Activated CD4-positive, alpha-beta memory T cell treated with anti-CD3 and anti-CD28 coated beads, Interleukin-2, amount 10 ng/mL, durations not matched to agents 7 days and 5 days (primary cell): ENCODE results near the gene MSH3. TPM values are rescaled to one million over a fixed set of nuclear protein-coding genes. Genes with fewer than 3 reads are reported as not detected.
A peak's percentile ranks its signal among the peaks of the same experiment; 100 is the strongest.
"Not testable (repeated sequence)": the region's sequence is repeated elsewhere in the genome, so short reads cannot be mapped to it uniquely, and the experiment has no call there.

ENCODE experiments used
- CTCF ChIA-PET: fragments of 350-600 bp; sonication (Branson Sonifier 250); formaldehyde crosslinking; loops from one replicate; lab custom pipeline; 2021; ENCODE audit warnings: antibody characterized with exemption, inconsistent platforms; lab: Charles Lee
- POLR2A ChIA-PET: fragments of 350-600 bp; sonication (Branson Sonifier 250); formaldehyde crosslinking; loops from one replicate; lab custom pipeline; 2021; ENCODE audit warnings: antibody characterized with exemption; lab: Charles Lee
- DNase-seq: peaks from one replicate; pipeline ENCODE4 v3.0.0-alpha.2; 2020
- H3K27ac Mint-ChIP-seq: one replicate; pipeline ENCODE4 v1.8.0; 2021; ENCODE audit warnings: mild to moderate bottlenecking, mixed read lengths
- H3K27me3 Mint-ChIP-seq: one replicate; pipeline ENCODE4 v1.8.0; 2021; ENCODE audit warnings: mixed read lengths
- H3K36me3 Mint-ChIP-seq: one replicate; pipeline ENCODE4 v1.8.0; 2021; ENCODE audit warnings: low read depth, mixed read lengths
- H3K4me1 Mint-ChIP-seq: one replicate; pipeline ENCODE4 v1.8.0; 2021; ENCODE audit warnings: mixed read lengths
- H3K4me3 Mint-ChIP-seq: one replicate; pipeline ENCODE4 v1.8.0; 2021; ENCODE audit warnings: mild to moderate bottlenecking, mixed read lengths
- H3K9me3 Mint-ChIP-seq: one replicate; pipeline ENCODE4 v1.8.0; 2021; ENCODE audit warnings: mixed read lengths
- total RNA-seq, 2 experiments: library from RNA; stranded (reverse); gene quantifications; one replicate each; pipeline ENCODE4 v1.2.3, GENCODE V29; 2021

MSH3 gene
- total RNA-seq, 2 experiments from 2014 or later, result 20.1 to 21.2 TPM

GRCh38 chr5:80715887-80716286 is 61.4 kb downstream of the MSH3 start:
- Mint-ChIP-seq H3K27me3 (no peaks in the 10 kb centered on the region), H3K4me3 (no peak overlapping the region), H3K27ac (no peak overlapping the region), H3K36me3 (peaks cover 54% of the 10 kb centered on the region), H3K4me1 (peaks cover 19% of the 10 kb centered on the region), H3K9me3 (peaks cover 10% of the 10 kb centered on the region)
- POLR2A ChIA-PET, result no interaction called here
- CTCF ChIA-PET, result interaction anchor here (1.0 kb wide), 1 partner anchor 48 kb away, joined by 3 read pairs; no protein-coding TSS in a partner anchor
- DNase-seq, result no peak

- Mint-ChIP-seq H3K36me3 (peaks cover 51% of the 10 kb centered on the region), H3K9me3 (peaks cover 16% of the 10 kb centered on the region), H3K27me3 (no peaks in the 10 kb centered on the region), H3K4me1 (peaks cover 4% of the 10 kb centered on the region), H3K27ac (no peak overlapping the region), H3K4me3 (no peak overlapping the region)
- POLR2A ChIA-PET, result no interaction called here
- CTCF ChIA-PET, result no interaction called here
- no peak for DNase-seq
These were observed 65.7 kb downstream of the MSH3 start for GRCh38 chr5:80720181-80720580.

- Mint-ChIP-seq H3K27me3 (no peaks in the 10 kb centered on the region), H3K4me1 (peaks cover 4% of the 10 kb centered on the region), H3K4me3 (no peak overlapping the region), H3K9me3 (peaks cover 16% of the 10 kb centered on the region), H3K27ac (no peak overlapping the region), H3K36me3 (peaks cover 59% of the 10 kb centered on the region)
- POLR2A ChIA-PET, result no interaction called here
- CTCF ChIA-PET, result no interaction called here
- DNase-seq, result no peak
These were observed 68.5 kb downstream of the MSH3 start for GRCh38 chr5:80722916-80723315.

GRCh38 chr5:80725446-80725845 is 71.0 kb downstream of the MSH3 start:
- CTCF ChIA-PET, result no interaction called here
- peaks cover 8% of the 10 kb centered on the region for H3K9me3 Mint-ChIP-seq

GRCh38 chr5:80736730-80737129 is 82.3 kb downstream of the MSH3 start:
- ChIA-PET POLR2A (no interaction called here), CTCF (no interaction called here)
- H3K36me3 Mint-ChIP-seq, result peaks cover 59% of the 10 kb centered on the region
- H3K27me3 Mint-ChIP-seq, result no peaks in the 10 kb centered on the region
- DNase-seq, result no peak
- no peak overlapping the region for H3K27ac Mint-ChIP-seq
- peaks cover 14% of the 10 kb centered on the region for H3K4me1 Mint-ChIP-seq
- no peak overlapping the region for H3K4me3 Mint-ChIP-seq
- H3K9me3 Mint-ChIP-seq, result peaks cover 2% of the 10 kb centered on the region

More at GRCh38 chr5:80725446-80725845, 71.0 kb downstream of the MSH3 start:
- Mint-ChIP-seq H3K27me3 (no peaks in the 10 kb centered on the region), H3K4me3 (no peak overlapping the region), H3K4me1 (peaks cover under 1% of the 10 kb centered on the region), H3K36me3 (peaks cover 57% of the 10 kb centered on the region), H3K27ac (no peak overlapping the region)
- no peak for DNase-seq
- POLR2A ChIA-PET, result no interaction called here

GRCh38 chr5:80738466-80738865 is 84.0 kb downstream of the MSH3 start:
- H3K4me3 Mint-ChIP-seq, result no peak overlapping the region
- H3K4me1 Mint-ChIP-seq, result peaks cover 14% of the 10 kb centered on the region
- POLR2A ChIA-PET, result no interaction called here
- H3K27me3 Mint-ChIP-seq, result no peaks in the 10 kb centered on the region
- CTCF ChIA-PET, result no interaction called here
- peaks cover 2% of the 10 kb centered on the region for H3K9me3 Mint-ChIP-seq
- DNase-seq, result no peak
- H3K27ac Mint-ChIP-seq, result no peak overlapping the region
- H3K36me3 Mint-ChIP-seq, result peaks cover 65% of the 10 kb centered on the region

GRCh38 chr5:80739057-80739456 is 84.6 kb downstream of the MSH3 start:
- DNase-seq, result no peak
- Mint-ChIP-seq H3K9me3 (peaks cover 2% of the 10 kb centered on the region), H3K27ac (no peak overlapping the region), H3K36me3 (peaks cover 62% of the 10 kb centered on the region), H3K4me1 (peaks cover 16% of the 10 kb centered on the region), H3K4me3 (no peak overlapping the region), H3K27me3 (no peaks in the 10 kb centered on the region)
- POLR2A ChIA-PET, result interaction anchor here (1.0 kb wide), 2 partner anchors 16 to 30 kb away, joined by 3 to 5 read pairs; no protein-coding TSS in a partner anchor
- CTCF ChIA-PET, result interaction anchor here (1.0 kb wide), 1 partner anchor 74 kb away, joined by 3 read pairs; no protein-coding TSS in a partner anchor

GRCh38 chr5:80739496-80739895 is 85.0 kb downstream of the MSH3 start:
- no peaks in the 10 kb centered on the region for H3K27me3 Mint-ChIP-seq
- H3K27ac Mint-ChIP-seq, result no peak overlapping the region
- POLR2A ChIA-PET, result interaction anchor here (1.0 kb wide), 2 partner anchors 16 to 30 kb away, joined by 3 to 5 read pairs; no protein-coding TSS in a partner anchor
- peaks cover 18% of the 10 kb centered on the region for H3K4me1 Mint-ChIP-seq
- CTCF ChIA-PET, result interaction anchor here (0.7 to 1.0 kb wide), 2 partner anchors 11 to 74 kb away, joined by 3 read pairs; no protein-coding TSS in a partner anchor
- H3K9me3 Mint-ChIP-seq, result peaks cover 2% of the 10 kb centered on the region
- DNase-seq, result no peak
- no peak overlapping the region for H3K4me3 Mint-ChIP-seq
- peaks cover 60% of the 10 kb centered on the region for H3K36me3 Mint-ChIP-seq

GRCh38 chr5:80739898-80740297 is 85.4 kb downstream of the MSH3 start:
- no peak overlapping the region for H3K27ac Mint-ChIP-seq
- peaks cover 60% of the 10 kb centered on the region for H3K36me3 Mint-ChIP-seq
- CTCF ChIA-PET, result interaction anchor here (0.7 to 1.0 kb wide), 2 partner anchors 11 to 73 kb away, joined by 3 read pairs; no protein-coding TSS in a partner anchor
- POLR2A ChIA-PET, result interaction anchor here (1.0 kb wide), 2 partner anchors 16 to 31 kb away, joined by 3 to 5 read pairs; no protein-coding TSS in a partner anchor
- no peaks in the 10 kb centered on the region for H3K27me3 Mint-ChIP-seq
- H3K4me3 Mint-ChIP-seq, result no peak overlapping the region
- DNase-seq, result no peak
- peaks cover 22% of the 10 kb centered on the region for H3K4me1 Mint-ChIP-seq
- peaks cover under 1% of the 10 kb centered on the region for H3K9me3 Mint-ChIP-seq

- Mint-ChIP-seq H3K36me3 (peaks cover 64% of the 10 kb centered on the region), H3K4me1 (peaks cover 25% of the 10 kb centered on the region), H3K27ac (peak overlapping the region; percentile 67)
- H3K9me3 Mint-ChIP-seq, H3K27me3 Mint-ChIP-seq, POLR2A ChIA-PET, DNase-seq, H3K4me3 Mint-ChIP-seq: not testable (repeated sequence)
- CTCF ChIA-PET, result interaction anchor here (0.7 kb wide), 1 partner anchor 12 kb away, joined by 3 read pairs; no protein-coding TSS in a partner anchor
These were observed 86.0 kb downstream of the MSH3 start for GRCh38 chr5:80740488-80740887.

- Mint-ChIP-seq H3K27ac (peak overlapping the region; percentile 67), H3K4me1 (peaks cover 25% of the 10 kb centered on the region), H3K9me3 (no peaks in the 10 kb centered on the region), H3K36me3 (peaks cover 69% of the 10 kb centered on the region), H3K4me3 (peak overlapping the region; percentile 28), H3K27me3 (no peaks in the 10 kb centered on the region)
- DNase-seq, result no peak
- POLR2A ChIA-PET, result interaction anchor here (0.7 kb wide), 1 partner anchor 14 kb away, joined by 3 read pairs; no protein-coding TSS in a partner anchor
- CTCF ChIA-PET, result no interaction called here
These were observed 86.5 kb downstream of the MSH3 start for GRCh38 chr5:80740999-80741398.

- no peaks in the 10 kb centered on the region for H3K27me3 Mint-ChIP-seq
- ChIA-PET CTCF (no interaction called here), POLR2A (no interaction called here)
- no peak for DNase-seq
- H3K9me3 Mint-ChIP-seq, result no peaks in the 10 kb centered on the region
- H3K4me3 Mint-ChIP-seq, result no peak overlapping the region
- peaks cover 24% of the 10 kb centered on the region for H3K4me1 Mint-ChIP-seq
- peaks cover 81% of the 10 kb centered on the region for H3K36me3 Mint-ChIP-seq
- no peak overlapping the region for H3K27ac Mint-ChIP-seq
These were observed 89.7 kb downstream of the MSH3 start for GRCh38 chr5:80744149-80744548.

GRCh38 chr5:80745490-80745889 is 91.0 kb downstream of the MSH3 start:
- CTCF ChIA-PET, result no interaction called here
- POLR2A ChIA-PET, result interaction anchor here (0.6 to 0.7 kb wide), 2 partner anchors 10 to 266 kb away, joined by 3 to 5 read pairs; no protein-coding TSS in a partner anchor
- Mint-ChIP-seq H3K27ac (no peak overlapping the region), H3K27me3 (no peaks in the 10 kb centered on the region), H3K36me3 (peaks cover 78% of the 10 kb centered on the region), H3K9me3 (no peaks in the 10 kb centered on the region), H3K4me1 (peaks cover 21% of the 10 kb centered on the region), H3K4me3 (no peak overlapping the region)
- DNase-seq, result no peak

- peaks cover 11% of the 10 kb centered on the region for H3K4me1 Mint-ChIP-seq
- no peak for DNase-seq
- ChIA-PET CTCF (no interaction called here), POLR2A (no interaction called here)
- no peaks in the 10 kb centered on the region for H3K27me3 Mint-ChIP-seq
- H3K9me3 Mint-ChIP-seq, result peaks cover 2% of the 10 kb centered on the region
- H3K27ac Mint-ChIP-seq, result no peak overlapping the region
- H3K4me3 Mint-ChIP-seq, result no peak overlapping the region
- peaks cover 77% of the 10 kb centered on the region for H3K36me3 Mint-ChIP-seq
These were observed 93.5 kb downstream of the MSH3 start for GRCh38 chr5:80747922-80748321.
